Gastrocnemius medialis (tissue), 4 donors: ENCODE results near the gene DNM3.
A peak's percentile ranks its signal among the peaks of the same experiment; 100 is the strongest.

Experiments used
- CTCF ChIP-seq, 5 experiments: fragments of 450-650 bp in 3 of 5; fragments of 200-600 bp in 2 of 5; sonication (generic) in 2 of 5; IDR thresholded peaks in 4 of 5; conservative IDR thresholded peaks in 1 of 5; 1 replicate in 4 of 5; 2 replicates in 1 of 5; pipeline ENCODE4 v1.5.1; 2016 to 2019; ENCODE audit warnings: antibody characterized with exemption in 5 of 5, mild to moderate bottlenecking in 3 of 5, moderate library complexity in 3 of 5
- POLR2A ChIP-seq, 2 donors: fragments of 450-650 bp; IDR thresholded peaks; one replicate each; pipeline ENCODE4 v1.6.1; 2017; ENCODE audit warnings: antibody characterized with exemption in 2 of 2, mild to moderate bottlenecking in 2 of 2, moderate library complexity in 2 of 2

GRCh38 chr1:172144445-172145061 is 303.3 kb downstream of the DNM3 start:
- TF ChIP-seq CTCF (IDR thresholded peaks at IDR 0.05 in 4 of 5, conservative IDR thresholded peaks at IDR 0.05 in 1 of 5): no peak
- peak; percentile 39 to 81 for TF ChIP-seq POLR2A (IDR thresholded peaks at IDR 0.05)
